Gastrocnemius medialis (tissue), 4 donors: Measurements from ENCODE around the gene LAMP1.

Experiments used
- POLR2A ChIP-seq, 2 donors: fragments of 450-650 bp; IDR thresholded peaks; one replicate each; pipeline ENCODE4 v1.6.1; 2017; ENCODE audit warnings: antibody characterized with exemption in 2 of 2, mild to moderate bottlenecking in 2 of 2, moderate library complexity in 2 of 2
- TF ChIP-seq, protein P1 (sequence below), 5 experiments: fragments of 450-650 bp in 3 of 5; fragments of 200-600 bp in 2 of 5; sonication (generic) in 2 of 5; IDR thresholded peaks in 4 of 5; conservative IDR thresholded peaks in 1 of 5; 1 replicate in 4 of 5; 2 replicates in 1 of 5; pipeline ENCODE4 v1.5.1; 2016 to 2019; ENCODE audit warnings: antibody characterized with exemption in 5 of 5, mild to moderate bottlenecking in 3 of 5, moderate library complexity in 3 of 5

DNA sequence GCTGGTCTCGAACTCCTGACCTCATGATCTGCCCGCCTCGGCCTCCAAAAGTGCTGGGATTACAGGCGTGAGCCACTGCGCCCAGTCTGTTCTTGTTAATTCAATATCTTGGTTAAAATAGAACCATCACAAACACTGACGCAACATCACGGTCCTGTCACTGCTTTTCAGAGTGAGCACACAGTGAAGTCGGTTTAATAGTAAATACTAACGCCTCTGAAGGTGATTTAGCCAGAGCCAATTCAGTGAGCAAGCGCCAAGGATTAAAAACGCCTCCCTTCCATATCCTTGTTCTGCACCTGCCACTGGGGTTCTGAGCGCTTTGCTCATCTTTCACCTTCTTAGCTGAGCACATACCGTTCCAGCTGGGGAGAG lies 30.3 kb downstream of the LAMP1 start:
- TF ChIP-seq, protein P1, sequence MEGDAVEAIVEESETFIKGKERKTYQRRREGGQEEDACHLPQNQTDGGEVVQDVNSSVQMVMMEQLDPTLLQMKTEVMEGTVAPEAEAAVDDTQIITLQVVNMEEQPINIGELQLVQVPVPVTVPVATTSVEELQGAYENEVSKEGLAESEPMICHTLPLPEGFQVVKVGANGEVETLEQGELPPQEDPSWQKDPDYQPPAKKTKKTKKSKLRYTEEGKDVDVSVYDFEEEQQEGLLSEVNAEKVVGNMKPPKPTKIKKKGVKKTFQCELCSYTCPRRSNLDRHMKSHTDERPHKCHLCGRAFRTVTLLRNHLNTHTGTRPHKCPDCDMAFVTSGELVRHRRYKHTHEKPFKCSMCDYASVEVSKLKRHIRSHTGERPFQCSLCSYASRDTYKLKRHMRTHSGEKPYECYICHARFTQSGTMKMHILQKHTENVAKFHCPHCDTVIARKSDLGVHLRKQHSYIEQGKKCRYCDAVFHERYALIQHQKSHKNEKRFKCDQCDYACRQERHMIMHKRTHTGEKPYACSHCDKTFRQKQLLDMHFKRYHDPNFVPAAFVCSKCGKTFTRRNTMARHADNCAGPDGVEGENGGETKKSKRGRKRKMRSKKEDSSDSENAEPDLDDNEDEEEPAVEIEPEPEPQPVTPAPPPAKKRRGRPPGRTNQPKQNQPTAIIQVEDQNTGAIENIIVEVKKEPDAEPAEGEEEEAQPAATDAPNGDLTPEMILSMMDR (IDR thresholded peaks at IDR 0.05 in 4 of 5, conservative IDR thresholded peaks at IDR 0.05 in 1 of 5) = no peak
- TF ChIP-seq POLR2A (IDR thresholded peaks at IDR 0.05) = no peak
